HEK293 (cell line): ENCODE data around the gene HAUS8.

ENCODE experiments used
- CTCF ChIA-PET: fragments of 350-600 bp; formaldehyde crosslinking; extraction: SDS; loops from one replicate; lab custom pipeline; 2021; ENCODE audit warnings: antibody characterized with exemption; lab: Yijun Ruan, JAX
- POLR2A ChIA-PET: fragments of 300-600 bp; formaldehyde crosslinking; extraction: SDS; loops from one replicate; lab custom pipeline; 2020; ENCODE audit warnings: antibody characterized with exemption, inconsistent platforms; lab: Yijun Ruan, JAX
- H3K27ac ChIP-seq: fragments of 200-500 bp; sonication (Bioruptor generic); 2 replicates; pipeline ENCODE4 v1.5.1; 2014; ENCODE audit warnings: low read depth, low read length, control low read depth, inconsistent platforms; ENCODE audit errors: extremely low read depth
- H3K36me3 ChIP-seq, 2 experiments: fragments of 200-500 bp in 1 of 2; sonication (Bioruptor generic) in 1 of 2; 1 replicate in 1 of 2; 2 replicates in 1 of 2; pipeline ENCODE4 v1.5.1; 2014 to 2017; ENCODE audit warnings: inconsistent platforms in 2 of 2, low read length in 2 of 2; ENCODE audit not compliant: control insufficient read depth in 2 of 2, insufficient read depth in 1 of 2
- H3K4me1 ChIP-seq: fragments of 200-500 bp; sonication (Bioruptor generic); 2 replicates; pipeline ENCODE4 v1.5.1; 2014; ENCODE audit warnings: mild to moderate bottlenecking, low read length, inconsistent platforms; ENCODE audit not compliant: control insufficient read depth, insufficient read depth
- H3K4me3 ChIP-seq: 2 replicates; pipeline ENCODE4 v1.5.1; 2011; ENCODE audit warnings: low read depth, mild to moderate bottlenecking, control low read depth, low read length, moderate library complexity
- H3K9me3 ChIP-seq: fragments of 200-500 bp; sonication (Bioruptor generic); 2 replicates; pipeline ENCODE4 v1.5.1; 2014; ENCODE audit warnings: low read depth, low read length, inconsistent platforms; ENCODE audit not compliant: control insufficient read depth, insufficient read depth
- SP2 ChIP-seq: fragments of 450-650 bp; formaldehyde crosslinking; IDR thresholded peaks from 2 replicates; pipeline ENCODE4 v1.5.1; 2016; ENCODE audit warnings: missing biosample characterization, missing genetic modification characterization
- YY2 ChIP-seq: fragments of 450-650 bp; formaldehyde crosslinking; IDR thresholded peaks from 2 replicates; pipeline ENCODE4 v1.5.1; 2016; ENCODE audit warnings: missing biosample characterization, missing genetic modification characterization
- ZNF132 ChIP-seq: fragments of 450-650 bp; formaldehyde crosslinking; IDR thresholded peaks from 2 replicates; pipeline ENCODE4 v1.5.1; 2017; ENCODE audit warnings: missing biosample characterization, missing genetic modification characterization, borderline replicate concordance
- ZNF155 ChIP-seq: fragments of 450-650 bp; formaldehyde crosslinking; IDR thresholded peaks from 2 replicates; pipeline ENCODE4 v1.5.1; 2016; ENCODE audit warnings: missing biosample characterization, missing genetic modification characterization
- ZNF239 ChIP-seq: fragments of 450-650 bp; formaldehyde crosslinking; IDR thresholded peaks from 2 replicates; pipeline ENCODE4 v1.5.1; 2016; ENCODE audit warnings: missing biosample characterization, missing genetic modification characterization
- ZNF24 ChIP-seq: fragments of 450-650 bp; formaldehyde crosslinking; IDR thresholded peaks from 2 replicates; pipeline ENCODE4 v1.5.1; 2016; ENCODE audit warnings: missing biosample characterization, missing genetic modification characterization
- TF ChIP-seq, protein P1 (sequence below): fragments of 450-650 bp; formaldehyde crosslinking; IDR thresholded peaks from 2 replicates; pipeline ENCODE4 v1.5.1; 2016; ENCODE audit warnings: missing biosample characterization, missing genetic modification characterization
- TF ChIP-seq, protein P2 (sequence below): fragments of 450-650 bp; formaldehyde crosslinking; IDR thresholded peaks from 2 replicates; pipeline ENCODE4 v1.5.1; 2016; ENCODE audit warnings: missing biosample characterization, missing genetic modification characterization, low read depth
- TF ChIP-seq, protein P3 (sequence below): fragments of 450-650 bp; formaldehyde crosslinking; IDR thresholded peaks from 2 replicates; pipeline ENCODE4 v1.5.1; 2016; ENCODE audit warnings: missing biosample characterization, missing genetic modification characterization
- TF ChIP-seq, protein P4 (sequence below): fragments of 450-650 bp; formaldehyde crosslinking; IDR thresholded peaks from 2 replicates; pipeline ENCODE4 v1.5.1; 2017; ENCODE audit warnings: missing biosample characterization, missing genetic modification characterization
- TF ChIP-seq, protein P5 (sequence below): fragments of 450-650 bp; formaldehyde crosslinking; IDR thresholded peaks from 2 replicates; pipeline ENCODE4 v1.5.1; 2017; ENCODE audit warnings: missing biosample characterization, missing genetic modification characterization

Gene HAUS8

DNA sequence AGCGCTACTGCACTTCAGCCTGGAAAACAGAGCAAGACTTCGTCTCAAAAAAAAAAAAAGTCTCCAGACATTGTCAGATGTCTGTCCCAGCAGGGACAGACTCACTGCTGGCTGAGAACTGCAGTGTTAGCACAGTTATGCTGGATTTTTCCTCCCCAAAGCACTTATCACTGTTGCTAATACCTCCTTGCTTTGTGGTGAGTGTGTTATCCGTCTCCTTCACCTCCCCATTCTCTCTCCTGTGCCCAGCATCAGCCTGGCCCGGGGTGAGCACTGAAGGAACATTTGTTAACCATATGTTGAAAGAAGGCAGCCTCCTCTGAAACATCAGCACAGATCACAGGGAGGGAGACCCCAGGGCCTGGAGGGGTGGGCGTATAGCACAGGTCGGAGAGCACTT, 11.6 kb upstream of the HAUS8 start:
- H3K4me1 ChIP-seq: no peaks in the 10 kb centered on the region
- POLR2A ChIA-PET: no interaction called here
- no peak overlapping the region for H3K27ac ChIP-seq
- H3K4me3 ChIP-seq: no peak overlapping the region
- no peaks in the 10 kb centered on the region for H3K9me3 ChIP-seq
- TF ChIP-seq, protein P1, sequence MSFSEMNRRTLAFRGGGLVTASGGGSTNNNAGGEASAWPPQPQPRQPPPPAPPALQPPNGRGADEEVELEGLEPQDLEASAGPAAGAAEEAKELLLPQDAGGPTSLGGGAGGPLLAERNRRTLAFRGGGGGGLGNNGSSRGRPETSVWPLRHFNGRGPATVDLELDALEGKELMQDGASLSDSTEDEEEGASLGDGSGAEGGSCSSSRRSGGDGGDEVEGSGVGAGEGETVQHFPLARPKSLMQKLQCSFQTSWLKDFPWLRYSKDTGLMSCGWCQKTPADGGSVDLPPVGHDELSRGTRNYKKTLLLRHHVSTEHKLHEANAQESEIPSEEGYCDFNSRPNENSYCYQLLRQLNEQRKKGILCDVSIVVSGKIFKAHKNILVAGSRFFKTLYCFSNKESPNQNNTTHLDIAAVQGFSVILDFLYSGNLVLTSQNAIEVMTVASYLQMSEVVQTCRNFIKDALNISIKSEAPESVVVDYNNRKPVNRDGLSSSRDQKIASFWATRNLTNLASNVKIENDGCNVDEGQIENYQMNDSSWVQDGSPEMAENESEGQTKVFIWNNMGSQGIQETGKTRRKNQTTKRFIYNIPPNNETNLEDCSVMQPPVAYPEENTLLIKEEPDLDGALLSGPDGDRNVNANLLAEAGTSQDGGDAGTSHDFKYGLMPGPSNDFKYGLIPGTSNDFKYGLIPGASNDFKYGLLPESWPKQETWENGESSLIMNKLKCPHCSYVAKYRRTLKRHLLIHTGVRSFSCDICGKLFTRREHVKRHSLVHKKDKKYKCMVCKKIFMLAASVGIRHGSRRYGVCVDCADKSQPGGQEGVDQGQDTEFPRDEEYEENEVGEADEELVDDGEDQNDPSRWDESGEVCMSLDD (tag by site-specific recombination): no peak
- TF ChIP-seq SP2 (no peak), ZNF155 (tag by site-specific recombination) (no peak), YY2 (tag by site-specific recombination) (no peak)
- TF ChIP-seq, protein P2, sequence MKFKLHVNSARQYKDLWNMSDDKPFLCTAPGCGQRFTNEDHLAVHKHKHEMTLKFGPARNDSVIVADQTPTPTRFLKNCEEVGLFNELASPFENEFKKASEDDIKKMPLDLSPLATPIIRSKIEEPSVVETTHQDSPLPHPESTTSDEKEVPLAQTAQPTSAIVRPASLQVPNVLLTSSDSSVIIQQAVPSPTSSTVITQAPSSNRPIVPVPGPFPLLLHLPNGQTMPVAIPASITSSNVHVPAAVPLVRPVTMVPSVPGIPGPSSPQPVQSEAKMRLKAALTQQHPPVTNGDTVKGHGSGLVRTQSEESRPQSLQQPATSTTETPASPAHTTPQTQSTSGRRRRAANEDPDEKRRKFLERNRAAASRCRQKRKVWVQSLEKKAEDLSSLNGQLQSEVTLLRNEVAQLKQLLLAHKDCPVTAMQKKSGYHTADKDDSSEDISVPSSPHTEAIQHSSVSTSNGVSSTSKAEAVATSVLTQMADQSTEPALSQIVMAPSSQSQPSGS (tag by site-specific recombination): no peak
- no peaks in the 10 kb centered on the region for H3K36me3 ChIP-seq
- CTCF ChIA-PET: interaction anchor here (0.6 to 1.6 kb wide), 3 partner anchors 10 to 76 kb away, joined by 3 to 4 read pairs (median 3); no protein-coding TSS in a partner anchor

DNA sequence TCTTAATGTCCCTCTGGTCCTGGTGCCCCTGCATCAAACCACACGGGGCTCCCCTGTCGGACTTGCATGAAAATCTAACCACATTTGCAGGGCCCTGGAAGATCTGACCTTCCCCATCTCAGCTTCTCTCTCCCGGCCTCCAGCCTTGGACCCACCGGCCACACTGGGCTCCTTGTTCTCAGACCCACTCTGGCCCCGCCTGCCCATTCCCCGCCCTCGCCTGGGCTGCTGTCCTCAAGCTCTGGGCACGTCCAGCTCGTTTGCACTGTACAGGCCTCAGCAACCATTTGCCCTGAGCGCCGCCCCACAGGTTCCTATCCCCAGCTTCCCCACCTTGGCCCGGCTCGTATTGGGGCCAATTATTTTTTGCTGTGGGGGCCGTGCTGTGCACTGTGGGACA, 10.9 kb upstream of the HAUS8 start:
- H3K9me3 ChIP-seq: no peaks in the 10 kb centered on the region
- H3K4me3 ChIP-seq: no peak overlapping the region
- no peak for TF ChIP-seq ZNF132 (tag by site-specific recombination)
- TF ChIP-seq, protein P3, sequence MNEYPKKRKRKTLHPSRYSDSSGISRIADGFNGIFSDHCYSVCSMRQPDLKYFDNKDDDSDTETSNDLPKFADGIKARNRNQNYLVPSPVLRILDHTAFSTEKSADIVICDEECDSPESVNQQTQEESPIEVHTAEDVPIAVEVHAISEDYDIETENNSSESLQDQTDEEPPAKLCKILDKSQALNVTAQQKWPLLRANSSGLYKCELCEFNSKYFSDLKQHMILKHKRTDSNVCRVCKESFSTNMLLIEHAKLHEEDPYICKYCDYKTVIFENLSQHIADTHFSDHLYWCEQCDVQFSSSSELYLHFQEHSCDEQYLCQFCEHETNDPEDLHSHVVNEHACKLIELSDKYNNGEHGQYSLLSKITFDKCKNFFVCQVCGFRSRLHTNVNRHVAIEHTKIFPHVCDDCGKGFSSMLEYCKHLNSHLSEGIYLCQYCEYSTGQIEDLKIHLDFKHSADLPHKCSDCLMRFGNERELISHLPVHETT (tag by site-specific recombination): no peak
- TF ChIP-seq ZNF24: no peak
- TF ChIP-seq, protein P4, sequence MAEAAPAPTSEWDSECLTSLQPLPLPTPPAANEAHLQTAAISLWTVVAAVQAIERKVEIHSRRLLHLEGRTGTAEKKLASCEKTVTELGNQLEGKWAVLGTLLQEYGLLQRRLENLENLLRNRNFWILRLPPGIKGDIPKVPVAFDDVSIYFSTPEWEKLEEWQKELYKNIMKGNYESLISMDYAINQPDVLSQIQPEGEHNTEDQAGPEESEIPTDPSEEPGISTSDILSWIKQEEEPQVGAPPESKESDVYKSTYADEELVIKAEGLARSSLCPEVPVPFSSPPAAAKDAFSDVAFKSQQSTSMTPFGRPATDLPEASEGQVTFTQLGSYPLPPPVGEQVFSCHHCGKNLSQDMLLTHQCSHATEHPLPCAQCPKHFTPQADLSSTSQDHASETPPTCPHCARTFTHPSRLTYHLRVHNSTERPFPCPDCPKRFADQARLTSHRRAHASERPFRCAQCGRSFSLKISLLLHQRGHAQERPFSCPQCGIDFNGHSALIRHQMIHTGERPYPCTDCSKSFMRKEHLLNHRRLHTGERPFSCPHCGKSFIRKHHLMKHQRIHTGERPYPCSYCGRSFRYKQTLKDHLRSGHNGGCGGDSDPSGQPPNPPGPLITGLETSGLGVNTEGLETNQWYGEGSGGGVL (tag by site-specific recombination): no peak
- TF ChIP-seq ZNF239 (tag by site-specific recombination): no peak
- TF ChIP-seq, protein P5, sequence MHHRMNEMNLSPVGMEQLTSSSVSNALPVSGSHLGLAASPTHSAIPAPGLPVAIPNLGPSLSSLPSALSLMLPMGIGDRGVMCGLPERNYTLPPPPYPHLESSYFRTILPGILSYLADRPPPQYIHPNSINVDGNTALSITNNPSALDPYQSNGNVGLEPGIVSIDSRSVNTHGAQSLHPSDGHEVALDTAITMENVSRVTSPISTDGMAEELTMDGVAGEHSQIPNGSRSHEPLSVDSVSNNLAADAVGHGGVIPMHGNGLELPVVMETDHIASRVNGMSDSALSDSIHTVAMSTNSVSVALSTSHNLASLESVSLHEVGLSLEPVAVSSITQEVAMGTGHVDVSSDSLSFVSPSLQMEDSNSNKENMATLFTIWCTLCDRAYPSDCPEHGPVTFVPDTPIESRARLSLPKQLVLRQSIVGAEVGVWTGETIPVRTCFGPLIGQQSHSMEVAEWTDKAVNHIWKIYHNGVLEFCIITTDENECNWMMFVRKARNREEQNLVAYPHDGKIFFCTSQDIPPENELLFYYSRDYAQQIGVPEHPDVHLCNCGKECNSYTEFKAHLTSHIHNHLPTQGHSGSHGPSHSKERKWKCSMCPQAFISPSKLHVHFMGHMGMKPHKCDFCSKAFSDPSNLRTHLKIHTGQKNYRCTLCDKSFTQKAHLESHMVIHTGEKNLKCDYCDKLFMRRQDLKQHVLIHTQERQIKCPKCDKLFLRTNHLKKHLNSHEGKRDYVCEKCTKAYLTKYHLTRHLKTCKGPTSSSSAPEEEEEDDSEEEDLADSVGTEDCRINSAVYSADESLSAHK: no peak
- TF ChIP-seq, all 188 proteins: peak for 0
- ChIA-PET CTCF (interaction anchor here (0.7 kb wide), 1 partner anchor 77 kb away, joined by 4 read pairs; no protein-coding TSS in a partner anchor), POLR2A (interaction anchor here (1.6 kb wide), 1 partner anchor 10 kb away, joined by 6 read pairs; the partner anchor contains the start of genes HAUS8 and MYO9B)
- no peak overlapping the region for H3K27ac ChIP-seq
- no peaks in the 10 kb centered on the region for H3K4me1 ChIP-seq
- H3K36me3 ChIP-seq: no peaks in the 10 kb centered on the region
